Bone marrow (tissue), 2 donors: ENCODE results near the gene AP3D1.

ENCODE experiments used
- DNase-seq, 2 donors: peaks; one replicate each; lab custom pipeline; 2025; lab: John Stamatoyannopoulos, UW

AP3D1 gene

DNA sequence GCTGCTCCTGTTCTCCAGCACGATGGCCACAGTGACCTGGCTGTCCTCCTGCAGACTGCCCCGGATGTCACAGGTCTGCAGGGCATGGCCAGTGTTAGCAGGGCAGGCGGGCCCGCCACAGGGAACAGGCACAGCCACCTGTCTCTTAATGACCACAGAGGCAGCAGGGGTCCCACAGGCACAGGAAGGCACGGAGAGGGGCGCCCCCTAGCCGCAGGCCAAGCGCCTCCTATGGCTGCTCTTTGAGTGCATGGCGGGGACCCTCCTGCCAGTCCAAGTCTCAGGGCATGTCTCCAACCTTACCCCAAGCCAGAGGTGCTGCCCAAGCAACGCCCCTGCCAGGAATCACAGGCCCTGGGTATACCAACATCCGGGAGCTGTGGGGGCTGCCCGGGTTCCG, 40.5 kb downstream of the AP3D1 start:
- DNase-seq = no peak

DNA sequence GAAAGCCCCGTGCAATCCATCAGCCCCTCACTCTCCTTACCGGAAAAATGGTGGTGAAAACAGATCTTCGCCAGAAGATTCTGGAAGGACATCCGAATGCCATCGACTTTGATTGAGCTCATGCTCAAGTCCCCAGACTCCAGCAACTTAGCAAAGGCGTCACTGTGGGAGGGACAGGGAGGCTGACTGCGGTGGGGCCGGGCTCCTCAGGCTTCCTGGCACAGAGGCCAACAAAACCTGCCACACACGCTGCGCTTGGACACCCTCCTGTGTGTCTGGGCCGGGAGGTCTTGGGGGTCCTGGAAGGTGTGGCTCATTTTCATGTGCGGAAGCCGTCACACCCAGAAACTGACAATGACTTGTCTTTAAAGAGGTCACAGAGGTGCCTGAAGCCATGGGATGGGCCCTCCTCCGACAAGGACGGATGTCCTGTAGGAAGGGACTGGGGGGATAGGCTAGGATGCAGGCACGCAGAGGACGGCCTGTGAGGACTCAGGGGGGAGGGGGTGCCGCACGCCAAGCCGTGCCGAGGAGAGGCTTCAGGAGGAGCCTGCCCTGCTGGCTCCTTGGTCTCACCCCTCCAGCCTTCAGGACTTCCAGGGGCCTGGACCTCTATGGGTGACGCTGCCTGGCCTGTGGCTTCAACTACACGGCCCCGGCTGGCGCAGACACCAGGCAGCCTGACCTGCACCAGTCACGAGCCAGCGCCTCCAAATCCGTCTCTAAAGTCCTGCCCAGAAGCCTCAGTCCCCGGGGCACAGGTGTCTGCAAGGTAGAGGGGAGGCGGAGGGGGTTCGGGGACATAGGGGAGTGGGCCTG, 42.1 kb downstream of the AP3D1 start:
- DNase-seq = no peak

DNA sequence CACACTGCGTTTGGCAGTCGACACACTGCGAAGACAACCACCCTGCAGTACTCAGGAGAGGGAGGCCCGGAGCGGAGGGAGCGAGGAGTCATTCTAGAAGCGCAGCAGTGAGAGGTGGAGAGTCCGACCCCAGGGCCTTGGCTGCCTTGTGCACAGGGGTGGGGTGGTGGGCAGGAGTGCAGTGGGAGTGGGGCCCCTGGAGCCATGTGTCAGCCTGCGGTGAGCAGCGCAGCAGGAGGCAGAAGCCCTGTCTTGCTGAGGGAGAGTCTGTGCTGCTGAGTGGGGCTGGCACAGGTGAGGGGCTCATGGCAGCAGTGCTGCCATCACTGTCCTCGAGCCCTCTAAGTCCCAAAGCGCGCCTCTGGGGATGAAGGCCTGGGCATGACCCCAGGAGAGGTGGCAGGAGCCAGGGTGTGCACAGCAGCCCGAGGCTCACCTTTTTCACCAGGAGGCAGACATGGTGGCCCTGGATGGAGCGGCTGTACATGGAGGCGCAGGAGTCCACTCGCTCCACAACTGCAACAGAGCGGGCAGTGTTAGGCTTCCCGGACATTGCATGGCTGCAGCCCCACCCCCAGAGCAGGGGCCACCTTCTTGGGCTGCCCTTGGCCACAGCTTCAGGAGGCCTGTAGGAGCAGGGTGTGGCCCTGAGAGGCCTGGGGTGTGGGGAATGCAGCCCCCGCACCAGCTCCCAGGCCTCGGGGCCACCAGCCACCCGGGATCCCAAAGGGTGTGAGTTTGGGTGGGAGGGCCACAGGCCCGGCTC, 42.9 kb downstream of the AP3D1 start:
- DNase-seq = no peak

DNA sequence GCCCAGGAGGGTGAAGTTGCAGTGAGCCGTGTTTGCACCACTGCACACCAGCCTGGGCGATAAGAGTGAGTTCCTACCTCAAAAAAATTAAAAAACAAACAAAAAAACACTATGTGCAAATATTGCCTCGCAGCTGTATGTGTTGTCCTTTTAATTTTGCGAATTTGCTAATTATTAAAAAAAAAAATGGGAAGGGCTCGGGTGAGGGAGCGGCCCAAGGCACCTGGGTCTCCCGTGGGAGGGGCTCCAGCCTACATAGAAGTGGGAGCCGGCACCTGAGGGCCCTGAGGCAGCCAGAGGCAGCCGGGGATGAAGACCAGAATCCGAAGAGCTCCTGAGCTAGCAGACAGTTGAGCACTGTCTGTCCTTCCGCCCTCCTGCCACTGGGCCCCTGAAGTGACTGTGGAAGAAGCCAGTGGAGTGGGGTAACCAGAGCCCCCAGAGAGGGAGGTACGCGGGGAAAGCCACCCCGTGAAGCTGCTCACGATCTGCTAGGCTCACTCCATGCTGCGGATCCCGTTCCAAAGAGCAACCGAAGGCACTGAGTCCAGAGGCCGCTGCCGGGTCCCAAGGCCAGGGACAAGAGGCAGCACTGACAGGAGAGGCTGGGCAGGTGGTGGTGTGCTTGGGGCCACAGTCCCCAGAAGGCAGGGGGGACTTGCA, 48.2 kb downstream of the AP3D1 start:
- no peak for DNase-seq

DNA sequence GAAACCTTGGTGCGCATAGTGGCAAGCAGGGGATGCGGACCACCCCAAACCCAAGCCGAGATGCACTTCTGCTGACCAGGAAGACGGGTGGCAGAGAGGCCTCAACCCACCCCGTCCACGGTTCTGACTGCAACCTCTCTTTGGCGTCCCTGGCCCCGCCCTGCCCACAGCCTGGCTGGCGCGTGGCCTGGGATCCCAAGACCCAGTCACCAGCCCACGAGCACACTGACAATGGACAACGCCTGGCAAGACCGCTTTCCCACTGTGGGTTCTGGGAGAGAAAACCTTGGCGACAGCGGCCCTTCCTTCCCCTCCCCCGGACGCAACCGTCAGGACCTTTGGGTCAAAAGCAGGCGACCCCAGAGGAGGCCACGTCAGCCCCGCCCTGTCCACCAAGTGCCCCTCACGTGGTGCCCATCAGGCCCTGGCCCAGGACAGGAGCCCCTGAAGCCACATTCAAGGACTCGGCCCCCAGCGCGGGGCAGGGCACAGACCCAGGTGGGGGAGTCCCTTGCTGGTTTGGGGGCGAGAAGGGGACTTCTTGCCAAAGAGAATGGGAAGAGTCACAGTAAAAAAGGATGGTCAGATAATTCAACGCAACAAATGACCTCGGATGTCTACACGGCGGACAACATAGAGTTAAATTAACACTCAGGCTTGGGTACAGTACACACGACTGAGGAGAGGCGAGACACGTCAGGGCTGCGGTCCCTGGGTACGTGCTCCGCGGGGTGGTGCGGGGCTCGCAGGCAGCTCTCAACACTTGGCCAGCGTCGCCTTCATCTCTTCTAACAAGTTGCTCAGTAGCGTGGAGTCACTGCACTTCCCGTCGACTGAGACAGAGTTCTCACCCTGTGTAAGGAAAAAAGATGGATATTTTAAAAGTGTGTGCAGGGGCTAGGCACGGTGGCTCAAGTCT, 49.7 kb downstream of the AP3D1 start:
- DNase-seq = no peak

DNA sequence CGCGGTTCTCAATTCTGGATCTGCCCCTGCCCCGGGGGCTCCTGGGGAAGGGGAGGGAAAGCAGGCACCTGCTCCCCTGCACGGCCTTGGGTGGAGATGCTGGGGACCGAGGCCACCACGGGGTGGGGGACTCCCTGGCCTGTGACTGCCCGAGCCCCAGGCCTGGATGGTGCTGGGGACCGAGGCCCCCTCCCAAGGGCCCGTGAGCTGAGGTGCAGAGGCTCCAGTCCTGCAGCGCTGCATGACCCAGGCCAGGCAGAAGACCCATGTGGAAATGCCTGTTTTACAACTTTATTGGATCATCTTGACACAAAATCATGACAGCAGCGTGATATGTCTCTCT, 50.7 kb downstream of the AP3D1 start:
- DNase-seq = no peak

DNA sequence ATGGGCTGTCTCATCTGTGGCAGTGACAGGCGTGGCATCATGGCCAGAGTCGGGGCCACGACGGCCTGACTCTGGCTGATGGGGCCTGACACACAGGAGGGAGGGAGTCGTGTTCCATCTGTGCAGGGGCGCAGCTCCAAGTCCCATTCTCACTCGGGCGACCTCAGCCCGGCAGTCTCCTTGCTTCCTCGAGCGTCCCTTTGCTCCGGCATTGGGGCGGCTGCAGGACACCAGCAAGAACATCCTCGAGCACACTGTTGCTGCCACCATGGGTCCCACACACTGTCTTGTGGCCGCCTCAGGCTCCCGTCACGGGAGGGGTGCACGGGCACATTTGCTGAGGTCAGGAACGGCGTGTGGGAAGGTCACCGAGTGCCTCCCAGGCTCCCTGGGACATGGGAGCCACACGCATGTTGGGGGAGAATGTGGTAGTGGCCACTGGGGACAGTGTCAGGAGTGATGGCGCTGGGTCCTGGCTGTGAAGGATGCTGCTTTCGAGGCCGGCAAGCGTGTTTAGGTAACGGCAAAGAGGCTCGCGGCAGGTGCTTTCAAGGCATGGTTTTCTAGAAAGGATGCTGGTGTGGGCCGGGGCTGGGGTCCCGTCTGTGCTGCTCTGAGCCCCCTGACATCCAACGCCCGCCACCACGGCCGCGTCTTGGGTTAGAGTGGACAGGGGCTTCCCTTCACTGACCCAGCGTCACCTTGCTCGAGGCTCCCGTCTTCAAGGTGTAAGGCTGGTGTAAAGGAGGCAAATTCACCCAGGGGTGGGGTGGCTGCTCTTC, 51.2 kb downstream of the AP3D1 start:
- no peak for DNase-seq

DNA sequence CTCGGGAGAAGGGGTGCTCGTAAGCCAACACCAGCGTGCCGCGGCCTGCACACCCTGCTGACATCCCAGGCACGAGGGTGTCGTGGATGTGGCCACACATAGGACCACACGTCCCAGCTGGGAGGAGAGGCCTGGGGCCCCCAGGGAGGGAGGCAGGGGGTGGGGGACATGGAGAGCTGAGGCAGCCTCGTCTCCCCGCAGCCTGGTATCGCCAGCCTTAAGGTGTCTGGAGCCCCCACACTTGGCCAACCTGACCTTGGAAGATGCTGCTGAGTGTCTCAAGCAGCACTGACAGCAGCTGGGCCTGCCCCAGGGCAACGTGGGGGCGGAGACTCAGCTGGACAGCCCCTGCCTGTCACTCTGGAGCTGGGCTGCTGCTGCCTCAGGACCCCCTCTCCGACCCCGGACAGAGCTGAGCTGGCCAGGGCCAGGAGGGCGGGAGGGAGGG, 52.3 kb downstream of the AP3D1 start:
- DNase-seq = no peak

DNA sequence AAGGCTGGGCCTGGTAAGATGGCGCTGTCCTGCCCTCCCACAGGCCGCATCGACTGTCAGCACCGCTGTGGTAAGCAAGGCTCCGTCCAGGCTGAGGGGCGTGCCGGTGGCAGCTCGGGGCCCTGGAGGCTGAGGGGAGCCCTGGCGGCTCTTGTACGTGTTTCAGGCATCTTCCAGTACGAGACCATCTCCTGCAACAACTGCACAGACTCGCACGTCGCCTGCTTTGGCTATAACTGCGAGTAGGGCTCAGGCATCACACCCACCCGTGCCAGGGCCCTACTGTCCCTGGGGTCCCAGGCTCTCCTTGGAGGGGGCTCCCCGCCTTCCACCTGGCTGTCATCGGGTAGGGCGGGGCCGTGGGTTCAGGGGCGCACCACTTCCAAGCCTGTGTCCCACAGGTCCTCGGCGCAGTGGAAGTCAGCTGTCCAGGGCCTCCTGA, 53.5 kb downstream of the AP3D1 start:
- no peak for DNase-seq

DNA sequence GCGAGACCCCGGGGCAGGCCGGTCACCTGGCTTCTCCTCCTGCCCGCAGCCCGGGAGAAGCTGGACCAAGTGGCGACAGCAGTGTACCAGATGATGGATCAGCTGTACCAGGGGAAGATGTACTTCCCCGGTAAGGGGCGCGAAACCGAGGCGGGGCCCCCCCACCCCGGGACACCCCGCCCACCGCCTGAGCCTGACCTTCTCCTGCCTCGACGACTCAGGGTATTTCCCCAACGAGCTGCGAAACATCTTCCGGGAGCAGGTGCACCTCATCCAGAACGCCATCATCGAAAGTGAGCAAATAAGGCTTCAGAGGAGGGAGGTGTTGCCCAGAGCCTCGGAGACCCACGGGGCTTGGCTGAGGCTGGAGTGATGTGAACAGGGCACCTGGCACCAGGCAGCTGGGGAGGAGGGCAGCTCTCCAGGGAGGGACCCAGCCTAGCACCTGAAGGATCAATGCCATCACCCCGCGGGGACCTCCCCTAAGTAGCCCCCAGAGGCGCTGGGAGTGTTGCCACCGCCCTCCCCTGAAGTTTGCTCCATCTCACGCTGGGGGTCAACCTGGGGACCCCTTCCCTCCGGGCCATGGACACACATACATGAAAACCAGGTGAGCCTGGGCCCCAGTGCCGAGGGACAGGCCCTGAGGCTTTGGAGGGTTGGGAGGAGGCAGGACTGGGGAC, 54.0 kb downstream of the AP3D1 start:
- DNase-seq = no peak

DNA sequence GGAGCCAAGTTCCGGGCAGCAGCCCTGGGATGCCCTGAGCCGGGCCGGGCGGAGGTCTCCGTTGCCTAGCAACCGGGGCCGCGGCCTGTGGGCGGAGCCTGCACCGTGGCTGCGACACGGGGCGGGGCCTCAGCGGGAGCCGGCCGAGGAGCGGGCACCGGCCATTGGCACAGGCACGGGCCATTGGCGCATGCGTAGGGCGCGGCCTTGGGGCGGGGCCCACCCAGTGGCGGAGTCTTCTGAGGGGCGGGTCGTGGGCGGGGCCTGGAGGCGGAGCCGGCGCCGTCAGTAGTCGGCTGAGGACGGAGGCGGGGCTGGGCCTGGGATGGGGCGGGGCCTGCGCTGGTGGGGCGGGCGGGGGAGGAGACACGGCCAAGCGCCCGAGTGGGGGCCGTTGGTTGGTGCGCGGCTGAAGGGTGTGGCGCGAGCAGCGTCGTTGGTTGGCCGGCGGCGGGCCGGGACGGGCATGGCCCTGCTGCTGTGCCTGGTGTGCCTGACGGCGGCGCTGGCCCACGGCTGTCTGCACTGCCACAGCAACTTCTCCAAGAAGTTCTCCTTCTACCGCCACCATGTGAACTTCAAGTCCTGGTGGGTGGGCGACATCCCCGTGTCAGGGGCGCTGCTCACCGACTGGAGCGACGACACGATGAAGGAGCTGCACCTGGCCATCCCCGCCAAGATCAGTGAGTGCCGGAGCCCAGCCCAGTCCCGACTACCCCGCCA, 54.7 kb downstream of the AP3D1 start, which contains the start of gene IZUMO4:
Gene IZUMO4 (plus strand): TSS at position 436 of the 723 bp plus-strand sequence. CDS start 31 bp downstream, at position 467.
- peak; percentile 93 to 100 for DNase-seq

DNA sequence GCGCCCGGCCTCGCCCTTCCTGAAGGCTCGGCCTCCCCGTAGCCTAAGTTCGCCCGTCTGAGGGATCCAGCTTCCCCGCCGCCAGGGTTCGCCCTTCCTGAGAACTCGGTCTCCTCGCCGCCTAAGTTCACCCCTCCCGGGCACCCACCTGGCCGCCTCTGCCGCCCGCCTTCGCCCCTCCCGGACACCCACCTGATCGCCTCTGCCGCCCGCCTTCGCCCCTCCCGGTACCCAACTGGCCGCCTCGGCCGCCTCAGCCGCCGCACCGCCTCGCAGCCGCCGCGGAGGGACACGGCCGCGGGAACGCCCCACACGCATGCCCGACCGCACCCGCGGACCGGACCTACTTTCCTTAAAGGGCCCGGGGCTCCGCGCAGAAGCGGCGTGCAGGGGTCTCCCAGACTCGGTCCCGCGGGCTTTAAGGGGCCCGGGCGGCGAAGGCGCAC, 55.3 kb downstream of the AP3D1 start, which contains the start of gene MOB3A:
Gene MOB3A (minus strand): TSS at position 293 of the 446 bp plus-strand sequence. CDS start 17,766 bp downstream, outside the sequence.
- DNase-seq = peak; percentile 79 to 100

DNA sequence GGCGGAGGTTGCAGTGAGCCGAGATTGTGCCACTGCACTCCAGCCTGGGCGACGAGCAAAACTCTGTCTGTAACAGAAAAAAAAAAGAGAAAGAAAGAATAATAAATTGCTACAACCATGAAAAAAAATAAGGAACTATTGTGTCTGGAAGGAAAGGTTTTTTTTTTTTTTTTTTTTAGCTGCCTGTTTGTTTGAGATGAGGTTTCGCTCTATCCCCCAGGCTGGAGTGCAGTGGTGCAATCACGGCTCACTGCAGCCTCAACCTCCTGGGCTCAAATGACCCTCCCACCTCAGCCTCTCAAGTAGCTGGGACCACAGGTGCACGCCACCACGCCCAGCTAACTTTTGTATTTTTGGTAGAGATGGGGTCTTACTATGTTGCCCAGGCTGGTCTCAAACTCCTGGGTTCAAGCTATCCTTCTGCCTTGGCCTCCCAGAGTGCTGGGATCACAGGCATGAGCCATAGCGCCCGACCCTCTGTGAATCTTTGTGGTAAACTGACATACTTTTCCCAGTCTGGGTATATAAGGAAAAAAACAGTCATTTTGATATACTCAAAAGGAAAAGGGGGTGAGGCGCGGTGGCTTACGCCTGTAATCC, 59.3 kb downstream of the AP3D1 start:
- DNase-seq = peak in 1 of 2 donors; percentile 13

DNA sequence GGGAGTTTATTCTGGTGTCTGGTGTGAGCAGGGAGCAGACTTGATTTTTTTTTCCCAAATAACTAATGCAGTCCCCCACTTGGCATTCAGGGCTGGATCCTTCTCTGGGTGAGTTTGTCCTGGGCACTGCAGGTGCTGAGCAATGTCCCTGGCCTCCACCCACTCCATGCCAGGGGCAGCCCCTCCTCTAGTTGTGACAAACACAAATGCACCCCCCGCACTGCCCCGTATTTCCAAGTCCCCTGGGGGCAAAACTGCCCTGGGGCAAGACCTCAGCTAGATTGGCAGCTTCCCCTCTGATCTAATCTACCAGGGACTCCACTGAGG, 61.7 kb downstream of the AP3D1 start:
- no peak for DNase-seq

DNA sequence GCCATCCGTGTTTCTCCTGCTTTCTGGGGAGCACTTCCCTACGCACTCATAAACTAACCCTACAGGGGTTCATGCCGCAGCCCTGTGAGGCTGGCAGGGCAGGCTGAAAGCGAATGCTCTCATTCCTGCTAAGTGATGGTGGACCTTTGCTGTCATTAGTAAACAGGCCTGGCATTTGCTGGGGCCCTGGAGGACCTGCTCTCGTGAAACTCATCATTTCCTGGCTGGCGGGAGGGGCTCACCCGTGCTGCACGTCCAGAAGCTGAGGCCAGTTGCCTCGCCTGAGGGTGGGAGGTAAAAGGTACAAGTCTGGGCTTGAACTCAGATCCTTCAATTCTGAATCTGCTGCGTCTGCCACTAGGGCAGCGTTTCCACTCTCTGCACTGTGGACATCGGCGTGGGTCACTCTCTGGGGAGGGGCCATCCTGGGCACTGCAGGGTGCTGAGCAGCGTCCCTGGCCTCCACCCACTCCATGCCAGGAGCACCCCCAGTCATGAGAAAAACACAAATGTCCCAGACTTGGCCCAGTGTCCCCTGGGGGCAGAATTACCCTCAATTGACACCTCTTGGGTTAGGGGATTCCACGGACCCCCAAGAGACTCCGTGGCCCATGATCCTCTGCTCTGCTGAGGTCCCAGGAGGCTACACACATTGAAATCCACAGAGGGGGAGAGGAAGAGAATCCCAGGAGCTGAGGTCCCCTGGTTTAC, 62.2 kb downstream of the AP3D1 start:
- no peak for DNase-seq

DNA sequence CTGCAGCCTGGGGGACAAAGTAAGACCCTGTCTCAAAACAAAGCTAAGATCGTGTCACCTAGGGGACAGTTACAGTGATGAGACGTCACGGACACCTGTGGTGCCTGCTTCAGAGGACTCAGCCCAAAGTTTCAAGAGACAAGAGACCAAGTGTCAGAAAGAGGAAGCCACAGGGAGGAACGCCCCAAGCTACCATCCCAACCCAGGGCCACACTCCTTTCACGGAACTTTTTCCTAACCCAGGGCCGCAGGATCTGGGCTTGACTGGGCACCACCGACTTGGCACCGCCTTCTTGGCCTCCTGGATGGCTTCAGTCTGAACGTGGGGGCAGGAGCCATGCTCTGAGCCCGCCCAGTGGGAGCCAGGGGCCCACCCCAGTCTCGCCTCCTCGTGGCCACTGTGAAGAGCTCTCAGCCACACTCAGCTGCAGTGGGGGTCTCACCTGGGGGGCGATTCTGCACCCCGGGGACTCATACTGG, 63.7 kb downstream of the AP3D1 start:
- DNase-seq = peak; percentile 9 to 29

DNA sequence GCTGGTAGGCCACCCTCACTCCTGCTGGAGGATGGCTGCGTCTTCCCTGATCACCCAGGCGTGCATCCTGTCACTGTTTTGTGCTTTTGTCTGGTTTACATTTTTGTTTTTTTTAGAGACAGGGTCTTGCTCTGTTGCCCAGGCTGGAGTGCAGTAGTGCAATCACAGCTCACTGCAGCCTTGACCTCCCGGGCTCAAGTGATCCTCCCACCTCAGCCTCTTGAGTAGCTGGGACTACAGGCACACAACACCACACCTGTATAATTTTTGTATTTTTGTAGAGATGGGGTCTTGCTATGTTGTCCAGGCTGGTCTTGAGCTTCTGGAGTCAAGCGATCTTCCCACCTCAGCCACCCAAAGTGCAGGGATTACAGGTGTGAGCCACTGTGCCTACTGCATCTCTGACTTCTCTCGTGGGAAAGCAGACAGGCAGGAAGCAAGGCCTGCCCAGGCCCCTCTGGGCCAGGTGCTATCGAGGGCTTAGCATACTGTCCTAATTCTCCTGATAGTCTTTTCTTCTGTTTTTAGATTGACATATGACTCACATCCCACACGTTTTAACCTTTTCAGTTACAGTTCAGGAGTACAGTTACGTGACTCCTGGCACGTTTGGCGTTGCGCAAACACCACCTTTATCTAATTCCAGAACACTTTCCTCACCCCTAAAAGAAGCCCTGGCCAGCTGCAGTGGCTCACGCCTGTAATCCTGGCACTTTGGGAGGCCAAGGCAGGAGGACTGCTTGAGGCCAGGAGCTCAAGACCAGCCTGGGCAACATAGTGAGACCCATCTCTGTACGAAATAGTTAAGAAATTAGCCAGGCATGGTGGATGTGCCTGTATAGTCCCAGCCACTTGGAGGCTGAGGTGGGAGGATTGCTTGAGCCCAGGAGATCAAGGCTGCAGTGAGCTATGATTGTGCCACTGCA, 64.4 kb downstream of the AP3D1 start:
- peak in 1 of 2 donors; percentile 12 for DNase-seq
